GM10266 (cell line): Measurements from ENCODE around the gene CCDC74B.
"Not testable (repeated sequence)": the region's sequence is repeated elsewhere in the genome, so short reads cannot be mapped to it uniquely, and the experiment has no call there.

Experiments
- DNase-seq: peaks from one replicate; pipeline ENCODE4 v3.0.0; 2012; ENCODE audit errors: extremely low spot score
- CTCF ChIP-seq: IDR thresholded peaks from 2 replicates; pipeline ENCODE4 v1.5.1; 2012; ENCODE audit warnings: mild to moderate bottlenecking, low read depth; ENCODE audit not compliant: control insufficient read depth, insufficient read depth; ENCODE audit errors: missing control alignments

Gene CCDC74B

GRCh38 chr2:130150181-130151144 lies 5.6 kb upstream of the CCDC74B start:
- DNase-seq = no peak

GRCh38 chr2:130148515-130148914 lies 3.6 kb upstream of the CCDC74B start:
- DNase-seq = not testable (repeated sequence)

More at GRCh38 chr2:130150181-130151144, 5.6 kb upstream of the CCDC74B start:
- TF ChIP-seq CTCF = no peak

DNA sequence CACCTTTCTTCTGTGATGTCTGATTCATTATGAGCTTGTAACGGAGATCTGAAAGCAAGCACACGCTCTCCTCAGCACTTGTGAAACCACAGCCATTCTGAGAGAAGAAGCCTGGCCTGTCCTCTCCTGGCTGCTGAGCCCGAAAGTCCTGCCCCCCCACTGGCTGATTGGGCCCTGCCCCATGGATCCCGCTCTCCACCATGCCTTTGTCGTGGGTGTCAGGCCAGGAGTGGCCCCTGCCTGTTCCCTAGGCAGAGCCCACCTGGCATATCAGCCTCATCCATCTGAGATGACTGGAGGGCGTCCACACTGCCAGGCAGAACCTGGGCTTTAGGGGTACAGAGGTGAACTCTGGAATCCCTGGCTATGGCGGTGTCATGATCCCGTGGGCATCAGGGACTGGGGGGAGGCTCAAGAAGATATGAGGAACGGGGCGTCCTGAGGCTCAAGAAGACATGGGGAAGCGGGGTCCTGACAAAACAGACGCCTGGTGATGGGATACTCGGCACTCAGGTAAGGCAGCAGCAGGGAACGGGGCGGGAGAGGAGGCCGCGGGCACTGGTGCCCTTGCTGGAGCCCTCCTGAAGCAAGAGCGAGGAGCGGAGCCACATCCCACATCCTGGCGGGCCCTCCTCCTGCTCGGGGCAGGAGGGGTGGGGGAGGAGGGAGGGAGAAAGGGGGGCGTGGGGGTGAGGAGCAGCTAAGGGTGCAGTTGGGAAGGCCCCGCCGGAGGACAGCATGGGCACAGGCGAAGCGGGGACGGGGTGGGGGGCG lies 1.5 kb downstream of the CCDC74B start:
- not testable (repeated sequence) for DNase-seq

DNA sequence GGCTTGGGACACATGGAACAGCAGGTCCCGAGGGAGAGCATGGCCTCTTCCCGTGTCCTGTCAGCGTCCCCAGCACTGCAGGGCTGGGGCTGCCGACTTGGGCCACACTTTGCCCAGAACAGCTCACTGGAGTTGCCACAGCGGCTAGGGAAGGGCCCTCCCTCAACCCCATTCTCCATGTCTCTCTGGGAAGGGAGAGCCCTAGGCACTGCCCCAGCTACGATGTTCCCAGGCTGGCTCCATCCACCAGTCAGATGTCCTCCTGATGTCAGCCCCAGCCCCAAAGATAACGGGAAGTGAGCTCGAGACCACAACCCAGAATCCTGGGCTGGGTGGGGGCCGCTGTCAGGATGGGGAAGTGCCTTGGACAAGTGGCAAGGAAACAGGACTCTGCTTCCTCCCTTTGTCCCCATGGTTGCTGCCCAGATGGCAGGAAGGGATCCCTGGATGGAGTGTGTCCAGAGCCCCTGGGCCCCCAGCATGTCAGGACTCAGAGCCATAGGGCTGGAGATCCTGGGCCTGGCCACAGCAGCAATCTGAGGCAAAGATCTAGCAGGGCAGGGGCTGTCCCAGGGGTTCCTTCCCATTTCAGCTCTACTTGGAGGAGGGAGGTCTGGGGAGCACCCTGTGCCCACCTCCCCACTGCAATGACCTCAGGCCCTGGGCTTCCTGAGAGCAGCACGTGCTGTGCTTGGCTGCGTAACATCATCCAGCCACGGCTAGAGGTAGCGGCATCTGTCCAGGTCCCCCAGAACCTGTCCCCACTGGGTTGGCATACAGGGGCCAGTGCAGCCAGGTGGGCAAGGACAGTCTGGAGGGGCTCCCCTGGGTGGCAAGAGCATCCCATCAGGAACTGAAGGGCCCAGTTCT lies 2.3 kb downstream of the CCDC74B start:
- not testable (repeated sequence) for DNase-seq

DNA sequence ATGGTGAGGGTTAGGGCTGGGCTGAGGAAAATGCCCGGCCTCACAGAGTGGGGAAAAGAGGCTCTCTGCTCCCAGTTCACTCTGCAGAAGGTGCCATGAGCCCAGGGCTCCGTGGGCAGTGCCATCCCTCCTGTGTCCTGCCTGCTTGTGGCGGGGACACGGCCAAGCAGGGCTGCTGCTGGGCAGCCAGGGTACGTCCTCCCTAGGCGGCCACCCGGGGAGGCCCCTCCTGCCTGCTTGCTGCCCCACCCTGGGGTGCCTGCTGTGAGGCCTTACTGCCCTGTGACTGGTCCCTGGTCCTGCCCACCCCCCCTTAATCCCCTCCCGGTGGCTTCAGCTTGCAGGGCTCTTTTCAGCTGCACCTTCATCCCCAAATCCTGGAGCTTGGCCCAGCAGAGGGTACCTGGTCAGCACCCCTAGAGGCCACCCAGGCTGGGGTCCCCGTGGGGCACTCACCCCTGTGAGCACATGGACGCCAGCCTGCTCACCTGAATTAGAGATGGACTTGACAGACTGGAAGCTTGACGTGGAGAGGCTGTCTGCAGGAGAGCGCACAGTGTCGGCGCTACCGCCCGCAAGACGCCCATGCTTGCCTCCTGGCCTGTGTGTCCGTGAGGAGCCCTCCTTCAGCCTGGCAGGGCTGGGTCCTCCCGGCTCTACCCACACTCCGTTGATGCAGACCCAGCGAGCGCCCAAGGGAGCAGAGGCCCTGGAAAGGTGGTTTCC lies 3.1 kb downstream of the CCDC74B start:
- not testable (repeated sequence) for DNase-seq

GRCh38 chr2:130141002-130141401 lies 3.9 kb downstream of the CCDC74B start:
- not testable (repeated sequence) for DNase-seq

GRCh38 chr2:130140516-130140915 lies 4.4 kb downstream of the CCDC74B start:
- DNase-seq = not testable (repeated sequence)

DNA sequence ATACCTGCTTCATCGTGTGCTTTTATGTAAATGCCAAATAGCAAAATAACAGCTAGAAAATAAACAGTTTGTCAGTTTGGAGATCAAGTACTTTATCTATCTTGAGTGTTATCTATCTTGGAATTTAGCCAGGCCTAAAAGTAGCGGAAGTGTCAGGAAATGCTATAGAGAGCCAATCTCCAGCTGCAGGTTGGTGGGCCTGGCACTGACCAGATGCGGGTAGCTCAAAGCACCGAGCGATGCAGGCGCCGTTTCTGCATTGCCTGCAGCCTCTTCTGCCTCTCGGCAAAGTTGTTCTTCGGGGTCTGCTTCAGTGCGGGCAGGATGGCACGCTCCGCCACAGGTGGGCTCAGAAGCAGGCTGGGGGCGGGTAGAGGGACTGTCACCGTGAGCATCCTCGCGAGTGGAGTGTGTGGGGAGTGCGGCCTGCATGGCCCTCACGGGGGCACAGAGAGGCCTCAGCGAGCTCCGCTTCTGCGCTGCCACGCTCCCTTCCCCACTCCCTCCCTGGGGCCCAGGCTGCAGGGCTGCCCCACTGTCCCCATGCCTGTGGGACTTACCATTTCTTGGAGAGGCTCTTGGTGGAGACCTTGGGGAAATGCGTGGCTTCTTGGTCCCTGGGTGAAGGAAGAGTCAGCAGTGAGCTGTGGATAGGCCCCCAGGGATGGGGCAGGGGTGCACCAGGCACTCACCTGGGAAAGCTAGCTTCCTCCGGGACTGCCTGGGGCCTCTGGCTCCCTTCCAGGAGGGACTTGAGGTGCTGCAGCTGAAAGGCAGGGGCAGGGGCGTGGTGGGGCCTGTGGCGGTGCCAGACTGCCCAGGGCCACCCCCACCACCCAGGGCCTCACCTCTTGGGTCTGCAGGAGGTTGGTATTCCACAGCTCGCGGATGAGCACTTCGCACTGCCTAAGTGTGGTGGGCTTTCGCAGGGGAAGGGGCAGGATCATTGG lies 5.3 kb downstream of the CCDC74B start:
- not testable (repeated sequence) for DNase-seq

- DNase-seq = not testable (repeated sequence)
Observed at GRCh38 chr2:130138841-130139251, 6.1 kb downstream of the CCDC74B start.

GRCh38 chr2:130138326-130138725 lies 6.6 kb downstream of the CCDC74B start:
- not testable (repeated sequence) for DNase-seq

DNA sequence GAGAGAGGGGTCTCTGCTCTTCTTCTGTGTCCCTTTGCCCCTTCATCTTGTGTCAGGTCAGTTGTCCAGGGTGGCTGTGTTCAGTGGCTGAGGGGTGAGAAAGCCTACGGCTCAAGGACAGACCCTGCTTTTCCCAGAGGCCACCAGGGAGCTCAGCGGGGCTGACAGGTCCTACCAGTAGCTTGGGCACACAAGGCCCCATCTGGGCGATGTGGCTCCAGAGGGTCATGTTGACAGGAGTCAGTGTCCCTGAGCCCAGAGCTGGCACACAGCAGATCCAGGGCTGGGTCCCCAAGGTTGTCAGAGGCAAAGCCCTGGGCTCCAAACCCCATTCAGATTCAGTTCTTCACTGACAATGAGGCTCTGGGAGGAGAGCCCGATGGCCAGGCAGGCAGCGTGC lies 7.8 kb downstream of the CCDC74B start:
- not testable (repeated sequence) for DNase-seq

GRCh38 chr2:130136546-130136945 lies 8.4 kb downstream of the CCDC74B start:
- DNase-seq = not testable (repeated sequence)
